ENCODE results near the gene MRPS7. TPM values are rescaled to one million over a fixed set of nuclear protein-coding genes. Genes with fewer than 3 reads are reported as not detected.

MRPS7 gene
- polyA plus RNA-seq, 4 donors: 70.7 to 86.9 (median 76.6) TPM

- DNase-seq (ENCODE audit: low read depth in 4 of 4, low spot score in 2 of 4): no peak
Measured at GRCh38 chr17:75301502-75302206, 40.0 kb downstream of the MRPS7 start.

DNA sequence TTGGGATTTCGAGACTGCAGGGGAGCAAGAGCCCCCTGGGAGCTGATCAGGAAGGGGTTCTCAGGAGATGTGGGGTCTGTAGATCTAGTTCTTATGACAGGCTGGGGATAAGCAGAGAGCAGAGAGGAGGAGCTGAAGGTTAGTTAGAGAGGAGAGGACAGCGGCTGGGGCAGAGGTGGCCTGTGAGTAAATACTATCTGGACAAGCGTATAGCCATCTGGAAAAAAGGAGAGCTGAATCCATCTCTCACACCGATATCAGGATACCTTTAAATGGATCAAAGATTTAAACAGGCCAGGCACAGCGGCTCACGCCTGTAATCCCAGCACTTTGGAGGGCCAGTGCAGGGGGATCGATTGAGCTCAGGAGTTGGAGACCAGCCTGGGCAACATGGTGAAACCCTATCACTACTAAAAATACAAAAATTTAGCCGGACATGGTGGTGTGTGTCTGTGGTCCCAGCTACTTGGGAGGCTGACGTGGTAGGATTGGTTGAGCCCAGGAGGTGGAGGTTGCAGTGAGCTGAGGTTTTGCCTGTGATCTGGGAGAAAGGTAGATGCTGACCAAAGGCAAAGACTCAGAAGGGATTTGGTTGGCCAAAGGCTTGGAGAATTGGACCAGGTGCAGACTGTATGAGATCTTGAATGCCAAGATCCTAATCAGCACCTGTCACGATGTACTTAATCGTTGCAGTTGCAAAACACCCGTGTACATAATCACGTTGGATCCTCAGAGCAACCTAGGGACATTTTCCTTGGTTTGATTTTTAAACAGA lies 46.5 kb downstream of the MRPS7 start:
- no peak for DNase-seq (ENCODE audit: low read depth in 4 of 4, low spot score in 2 of 4)

- DNase-seq (ENCODE audit: low read depth in 4 of 4, low spot score in 2 of 4): no peak
Measured at GRCh38 chr17:75308732-75309629, 47.3 kb downstream of the MRPS7 start.

DNA sequence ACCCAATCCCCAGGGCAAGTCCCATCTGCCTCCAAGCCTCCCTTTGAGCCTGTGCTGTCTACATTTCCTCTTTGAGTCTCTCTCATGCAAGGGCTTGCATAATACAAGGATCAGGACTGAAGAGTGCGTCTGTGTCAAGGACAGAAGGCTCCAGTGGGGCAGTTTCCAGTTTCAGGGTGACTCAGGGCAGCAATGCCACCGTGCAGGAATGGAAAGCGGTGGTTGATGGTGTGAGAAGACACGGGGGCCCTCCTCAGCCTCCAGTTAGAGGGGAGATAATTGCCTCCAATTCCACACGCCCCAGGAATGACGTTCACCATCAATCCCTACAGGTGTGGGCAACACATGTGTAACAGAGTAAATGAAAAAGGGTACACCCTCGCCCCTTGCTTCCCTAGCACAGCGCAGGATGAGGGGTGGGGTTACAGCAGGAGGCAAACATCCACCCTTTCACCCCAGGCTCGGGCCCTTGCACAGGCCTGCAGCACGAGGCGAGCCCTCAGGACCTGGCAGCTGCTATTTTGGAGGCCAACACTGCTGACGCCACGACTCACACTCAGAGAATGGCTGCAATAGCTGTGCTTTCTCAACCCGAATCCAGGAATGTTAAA lies 52.4 kb downstream of the MRPS7 start:
- no peak for DNase-seq (ENCODE audit: low read depth in 4 of 4, low spot score in 2 of 4)

GRCh38 chr17:75315541-75316243 lies 54.0 kb downstream of the MRPS7 start:
- no peak for DNase-seq (ENCODE audit: low read depth in 4 of 4, low spot score in 2 of 4)

Other genes starting within 250 kb of the MRPS7 start
- 10 to 100 TPM; 26.8 to 29.3 (median 27.7) TPM for gene MRPL58, start 249.2 kb upstream of the MRPS7 start, polyA plus RNA-seq (ENCODE audit: insufficient read length in 4 of 4)
- gene ATP5PD, start 214.9 kb upstream of the MRPS7 start, polyA plus RNA-seq (ENCODE audit: insufficient read length in 4 of 4): 100 to 1,000 TPM; 281 to 356 (median 320) TPM
- gene KCTD2, start 214.7 kb upstream of the MRPS7 start, polyA plus RNA-seq (ENCODE audit: insufficient read length in 4 of 4): 10 to 100 TPM; 29.7 to 34.6 (median 33.9) TPM
- 10 to 100 TPM; 23.6 to 45.3 (median 33.4) TPM for gene SLC16A5, start 173.9 kb upstream of the MRPS7 start, polyA plus RNA-seq (ENCODE audit: insufficient read length in 4 of 4)
- 10 to 100 TPM; 16.6 to 21.5 (median 17.4) TPM for gene ARMC7, start 151.9 kb upstream of the MRPS7 start, polyA plus RNA-seq (ENCODE audit: insufficient read length in 4 of 4)
- gene NT5C, start 130.1 kb upstream of the MRPS7 start, polyA plus RNA-seq (ENCODE audit: insufficient read length in 4 of 4): 10 to 100 TPM; 44.7 to 71.4 (median 61.9) TPM
- 100 to 1,000 TPM in 2 of 4 donors, 10 to 100 TPM in 2; 85.8 to 108 (median 93.7) TPM for gene JPT1, start 107.4 kb upstream of the MRPS7 start, polyA plus RNA-seq (ENCODE audit: insufficient read length in 4 of 4)
- gene SUMO2, start 78.9 kb upstream of the MRPS7 start, polyA plus RNA-seq (ENCODE audit: insufficient read length in 4 of 4): 100 to 1,000 TPM; 626 to 750 (median 696) TPM
- gene NUP85, start 56.2 kb upstream of the MRPS7 start, polyA plus RNA-seq (ENCODE audit: insufficient read length in 4 of 4): 10 to 100 TPM; 58.8 to 78.9 (median 66.6) TPM
- 10 to 100 TPM; 33.5 to 48.1 (median 41.0) TPM for gene GGA3, start 273 bp upstream of the MRPS7 start, polyA plus RNA-seq (ENCODE audit: insufficient read length in 4 of 4)
- 10 to 100 TPM; 19.5 to 23.2 (median 22.1) TPM for gene MIF4GD, start 9.4 kb downstream of the MRPS7 start, polyA plus RNA-seq (ENCODE audit: insufficient read length in 4 of 4)
- gene SLC25A19, start 27.6 kb downstream of the MRPS7 start, polyA plus RNA-seq (ENCODE audit: insufficient read length in 4 of 4): 10 to 100 TPM in 1 of 4 donors, 1 to 10 TPM in 3; 7.3 to 10.2 (median 7.9) TPM
- 100 to 1,000 TPM in 2 of 4 donors, 10 to 100 TPM in 2; 91.2 to 109 (median 101) TPM for gene GRB2, start 143.8 kb downstream of the MRPS7 start, polyA plus RNA-seq (ENCODE audit: insufficient read length in 4 of 4)
- 100 to 1,000 TPM in 1 of 4 donors, 10 to 100 TPM in 3; 69.8 to 118 (median 80.8) TPM for gene TMEM94, start 194.8 kb downstream of the MRPS7 start, polyA plus RNA-seq (ENCODE audit: insufficient read length in 4 of 4)